HUES64 (cell line): ENCODE data around the gene ELOVL5. TPM values are rescaled to one million over a fixed set of nuclear protein-coding genes. Genes with fewer than 3 reads are reported as not detected.
"Not testable (repeated sequence)": the region's sequence is repeated elsewhere in the genome, so short reads cannot be mapped to it uniquely, and the experiment has no call there.

ENCODE experiments used
- H3K27ac ChIP-seq: 2 replicates; pipeline ENCODE4 v1.7.0; 2013; ENCODE audit warnings: low read depth, low read length, inconsistent platforms
- H3K27me3 ChIP-seq: 2 replicates; pipeline ENCODE4 v1.6.1; 2013; ENCODE audit warnings: mild to moderate bottlenecking, low read length; ENCODE audit not compliant: insufficient read depth
- H3K36me3 ChIP-seq: 2 replicates; pipeline ENCODE4 v1.6.1; 2013; ENCODE audit warnings: mild to moderate bottlenecking, low read length; ENCODE audit not compliant: insufficient read depth
- H3K4me1 ChIP-seq: 2 replicates; pipeline ENCODE4 v1.6.1; 2013; ENCODE audit warnings: mild to moderate bottlenecking, low read length, moderate library complexity; ENCODE audit not compliant: insufficient read depth
- H3K4me3 ChIP-seq: 2 replicates; pipeline ENCODE4 v1.5.1; 2013; ENCODE audit warnings: mild to moderate bottlenecking, low read length, moderate library complexity
- H3K9ac ChIP-seq: 2 replicates; pipeline ENCODE4 v1.6.1; 2013; ENCODE audit warnings: mild to moderate bottlenecking, low read depth, low read length
- H3K9me3 ChIP-seq: 2 replicates; pipeline ENCODE4 v1.6.1; 2013; ENCODE audit warnings: low read depth, low read length; ENCODE audit not compliant: insufficient read depth
- WGBS: fragments of 150-250, 120-280 bp; methylation state at CpG from one replicate; pipeline ENCODE4 v1.1.7; 2013; ENCODE audit warnings: missing lambda C conversion rate; 5-methylcytosine and 5-hydroxymethylcytosine counted together
- polyA plus RNA-seq, 2 experiments: library from polyadenylated mRNA; stranded (reverse); fragments of 50-300 nt; gene quantifications; one replicate each; pipeline ENCODE4 v1.2.3, GENCODE V29; 2013

The ELOVL5 gene, protein sequence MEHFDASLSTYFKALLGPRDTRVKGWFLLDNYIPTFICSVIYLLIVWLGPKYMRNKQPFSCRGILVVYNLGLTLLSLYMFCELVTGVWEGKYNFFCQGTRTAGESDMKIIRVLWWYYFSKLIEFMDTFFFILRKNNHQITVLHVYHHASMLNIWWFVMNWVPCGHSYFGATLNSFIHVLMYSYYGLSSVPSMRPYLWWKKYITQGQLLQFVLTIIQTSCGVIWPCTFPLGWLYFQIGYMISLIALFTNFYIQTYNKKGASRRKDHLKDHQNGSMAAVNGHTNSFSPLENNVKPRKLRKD
- 116 TPM for polyA plus RNA-seq (2013, experiment 1 of 2)
- 138 TPM for polyA plus RNA-seq (2013, experiment 2 of 2)

DNA sequence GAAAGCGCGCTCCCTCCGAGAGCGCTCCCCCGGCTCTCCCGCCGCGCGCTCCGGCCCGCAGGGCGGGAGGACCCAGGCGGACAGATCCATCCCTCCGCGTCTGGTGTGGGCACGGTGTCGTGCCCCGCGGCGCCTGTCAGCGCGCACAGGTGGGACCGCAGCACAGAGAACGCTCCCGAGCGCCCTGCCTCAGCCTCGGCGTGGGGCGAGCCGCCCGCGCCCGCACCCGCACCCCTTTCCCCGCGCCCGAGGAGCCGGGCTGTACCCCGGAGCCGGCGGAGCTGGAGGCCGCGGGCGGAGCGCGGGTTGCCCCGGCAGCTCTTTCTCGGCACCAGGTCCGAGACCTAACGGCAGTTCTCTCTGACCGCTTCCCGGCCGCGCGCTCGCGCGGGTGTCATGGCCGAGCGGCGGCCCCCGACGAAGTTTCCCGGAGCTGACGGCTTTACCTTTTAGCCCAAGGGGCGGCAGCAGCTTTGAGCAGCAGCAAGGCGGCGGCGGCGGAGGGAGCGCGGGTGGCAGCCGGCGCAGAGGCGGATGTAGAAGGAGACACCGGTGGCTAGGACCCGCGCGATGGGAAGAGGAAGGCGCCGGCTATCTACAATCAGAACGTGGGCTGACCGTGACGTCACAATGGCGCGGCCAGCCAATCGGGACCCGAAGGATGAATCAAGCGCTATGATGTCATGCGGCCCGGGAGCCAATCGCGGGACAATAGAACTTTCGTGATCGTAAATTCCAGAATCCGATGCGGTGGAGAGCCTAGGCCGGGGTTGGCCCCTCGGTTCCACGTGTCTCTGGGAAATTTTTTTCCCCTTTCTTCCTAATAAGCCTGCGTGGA, at the start of gene ELOVL5:
ELOVL5 (minus strand) TSS at position 580 of the 838 bp plus-strand sequence. CDS start 53,251 bp downstream, outside the sequence.
- under 1% methylated on average over 101 of the region's 101 CpGs for WGBS
- Histone ChIP-seq H3K9ac (peak within 1 kb of the TSS; percentile 71), H3K27me3 (peaks cover 19% of the 10 kb centered on the region), H3K4me3 (peak within 1 kb of the TSS; percentile 90), H3K27ac (peak within 1 kb of the TSS; percentile 78; the same call in 1 of the 2 replicates), H3K4me1 (peaks cover 12% of the 10 kb centered on the region), H3K36me3 (peaks cover 12% of the 10 kb centered on the region), H3K9me3 (no peaks in the 10 kb centered on the region)

DNA sequence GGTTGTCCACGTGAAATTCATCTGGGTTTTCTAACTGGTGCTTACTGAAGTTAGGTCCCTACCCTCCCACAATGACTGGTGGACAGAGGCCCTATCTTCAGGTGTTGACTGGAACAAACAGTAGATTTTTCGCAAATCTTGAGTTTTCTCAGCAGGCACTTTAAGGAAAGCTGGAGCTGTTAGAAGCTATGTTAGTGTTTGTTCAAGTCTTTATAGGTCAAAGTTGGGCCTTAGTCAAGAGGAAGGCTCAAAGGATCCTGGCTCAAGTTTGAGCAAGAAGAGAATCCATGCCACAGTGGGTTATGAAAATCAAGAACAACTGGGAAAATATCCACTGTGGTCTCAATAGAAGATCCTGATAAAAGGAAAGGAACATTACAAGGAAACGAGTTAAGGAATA, 48.5 kb upstream of the ELOVL5 start:
- Histone ChIP-seq H3K27me3 (no peaks in the 10 kb centered on the region), H3K27ac (no peak overlapping the region), H3K4me3 (no peak overlapping the region), H3K9ac (no peak overlapping the region), H3K36me3 (no peaks in the 10 kb centered on the region), H3K4me1 (no peaks in the 10 kb centered on the region), H3K9me3 (no peaks in the 10 kb centered on the region)
- 72% methylated on average over 3 of the region's 3 CpGs for WGBS

DNA sequence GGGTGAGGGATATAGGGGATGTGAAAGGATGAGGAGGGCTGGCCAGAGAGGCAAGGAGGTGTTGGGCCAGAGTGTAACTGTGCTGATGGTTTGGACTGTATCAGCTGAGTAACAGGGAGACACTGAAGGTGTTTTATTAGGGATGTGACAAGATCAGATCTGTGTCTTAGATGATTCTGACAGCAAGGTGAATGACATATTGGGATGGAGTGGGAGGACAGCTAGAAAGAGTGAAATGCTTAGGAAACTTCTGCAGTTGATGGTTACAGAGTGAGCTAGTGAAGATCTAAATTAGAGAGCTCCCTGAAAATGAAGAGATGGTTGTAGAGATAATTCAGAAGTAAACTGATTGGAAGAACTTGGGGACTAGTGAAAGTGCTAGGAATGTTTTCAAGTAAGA, 47.2 kb upstream of the ELOVL5 start:
- H3K9ac ChIP-seq: no peak overlapping the region
- no peak overlapping the region for H3K27ac ChIP-seq
- H3K4me3 ChIP-seq: no peak overlapping the region
- no peaks in the 10 kb centered on the region for H3K4me1 ChIP-seq
- no peaks in the 10 kb centered on the region for H3K9me3 ChIP-seq
- no peaks in the 10 kb centered on the region for H3K27me3 ChIP-seq
- no peaks in the 10 kb centered on the region for H3K36me3 ChIP-seq

DNA sequence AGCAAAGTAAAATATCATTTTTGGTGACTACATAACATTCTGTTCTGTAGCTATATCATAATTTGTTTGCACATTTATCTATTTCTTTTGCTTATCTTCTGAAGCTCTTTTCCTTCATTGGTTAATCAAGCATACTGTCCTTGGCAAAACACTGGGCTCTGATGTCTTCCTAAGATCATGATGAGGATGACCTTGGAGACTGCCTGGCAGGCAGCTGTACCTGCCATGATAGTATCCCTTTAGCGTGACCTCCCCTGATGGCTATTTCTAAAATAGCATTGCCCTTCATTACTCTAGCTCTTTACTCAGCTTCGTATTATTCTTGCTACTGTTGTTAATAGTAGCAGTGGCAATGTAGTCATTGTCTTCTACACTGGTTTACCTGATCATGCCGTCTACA, 46.0 kb upstream of the ELOVL5 start:
- 87% methylated on average over 3 of the region's 3 CpGs for WGBS
- H3K27me3 ChIP-seq: no peaks in the 10 kb centered on the region
- H3K36me3 ChIP-seq: no peaks in the 10 kb centered on the region
- peaks cover 4% of the 10 kb centered on the region for H3K4me1 ChIP-seq
- H3K9me3 ChIP-seq: no peaks in the 10 kb centered on the region
- H3K4me3 ChIP-seq: no peak overlapping the region
- H3K27ac ChIP-seq: no peak overlapping the region
- no peak overlapping the region for H3K9ac ChIP-seq

DNA sequence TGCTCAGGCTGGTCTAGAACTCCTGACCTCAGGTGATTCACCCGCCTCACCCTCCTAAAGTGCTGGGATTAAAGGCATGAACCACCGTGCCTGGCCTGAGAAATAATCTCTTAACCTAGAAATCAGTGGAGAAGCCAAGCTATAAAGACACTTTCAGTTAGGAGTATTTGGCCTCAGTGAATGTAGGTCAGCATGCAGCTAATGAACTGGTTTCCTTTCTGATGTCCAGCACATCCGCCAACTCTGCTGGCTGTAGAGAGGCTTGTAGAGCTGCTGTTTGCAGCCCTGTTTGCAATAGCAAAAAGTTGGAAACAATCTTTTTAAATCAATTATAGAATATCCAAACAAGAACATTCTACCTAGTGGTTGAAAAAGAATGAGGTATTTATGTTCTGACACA, 42.4 kb upstream of the ELOVL5 start:
- Histone ChIP-seq H3K9ac (no peak overlapping the region), H3K27me3 (no peaks in the 10 kb centered on the region)
- WGBS: 91% methylated on average over 3 of the region's 3 CpGs

DNA sequence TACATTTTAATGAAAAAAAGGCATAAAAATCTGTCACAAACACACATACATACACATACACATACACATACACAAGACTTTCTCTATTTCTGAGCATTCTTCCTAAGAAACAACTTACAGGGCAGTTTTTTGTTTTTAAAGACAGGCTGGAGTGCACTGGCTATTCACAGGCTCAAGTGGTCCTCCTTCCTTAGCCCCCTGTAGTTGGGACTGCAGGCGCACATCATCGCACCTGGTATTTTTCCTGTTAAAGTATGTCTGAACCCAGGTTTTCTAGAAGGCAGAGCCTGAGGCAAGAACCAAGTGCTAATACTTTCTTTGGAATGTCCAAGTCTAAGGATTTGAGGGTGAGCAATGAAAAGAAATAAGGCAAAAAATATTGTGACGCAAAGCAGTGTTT, 41.3 kb upstream of the ELOVL5 start:
- Histone ChIP-seq H3K36me3 (no peaks in the 10 kb centered on the region), H3K9ac (no peak overlapping the region), H3K27ac (no peak overlapping the region), H3K27me3 (no peaks in the 10 kb centered on the region), H3K4me1 (peaks cover 4% of the 10 kb centered on the region), H3K9me3 (no peaks in the 10 kb centered on the region), H3K4me3 (no peak overlapping the region)
- WGBS: 68% methylated on average over 3 of the region's 3 CpGs

More for the DNA sequence above, 42.4 kb upstream of the ELOVL5 start:
- Histone ChIP-seq H3K4me3 (no peak overlapping the region), H3K27ac (no peak overlapping the region), H3K9me3 (no peaks in the 10 kb centered on the region), H3K4me1 (peaks cover 4% of the 10 kb centered on the region), H3K36me3 (no peaks in the 10 kb centered on the region)

DNA sequence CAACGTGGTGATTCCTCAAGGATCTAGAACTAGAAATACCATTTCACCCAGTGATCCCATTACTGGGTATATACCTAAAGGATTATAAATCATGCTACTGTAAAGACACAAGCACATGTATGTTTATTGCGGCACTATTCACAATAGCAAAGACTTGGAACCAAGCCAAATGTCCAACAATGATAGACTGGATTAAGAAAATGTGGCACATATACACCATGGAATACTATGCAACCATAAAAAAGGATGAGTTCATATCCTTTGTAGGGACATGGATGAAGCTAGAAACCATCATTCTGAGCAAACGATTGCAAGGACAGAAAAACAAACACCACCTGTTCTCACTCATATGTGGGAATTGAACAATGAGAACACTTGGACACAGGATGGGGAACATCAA, 39.9 kb upstream of the ELOVL5 start:
- WGBS: 100% methylated on average over 1 of the region's 3 CpGs
- H3K9me3 ChIP-seq, H3K9ac ChIP-seq, H3K27ac ChIP-seq, H3K36me3 ChIP-seq, H3K4me1 ChIP-seq, H3K27me3 ChIP-seq, H3K4me3 ChIP-seq: not testable (repeated sequence)

DNA sequence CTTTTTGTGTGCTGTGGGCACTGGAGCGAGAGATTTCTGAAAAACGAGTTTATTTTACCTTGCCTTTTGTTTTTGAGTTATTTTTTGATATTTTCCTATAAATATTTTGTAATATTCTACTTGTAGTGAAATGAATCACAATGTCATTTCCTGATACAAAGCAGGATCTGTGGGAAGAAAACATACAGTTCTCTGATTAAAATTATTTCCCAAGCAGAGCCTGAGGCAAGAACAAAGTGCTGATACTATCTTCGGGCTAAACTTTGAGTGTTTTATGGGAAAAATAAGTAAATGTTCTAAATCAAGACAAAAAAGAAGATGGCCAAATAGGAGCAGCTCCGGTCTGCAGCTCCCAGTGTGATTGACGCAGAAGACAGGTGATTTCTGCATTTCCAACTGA, 33.7 kb upstream of the ELOVL5 start:
- H3K27ac ChIP-seq: no peak overlapping the region
- H3K9ac ChIP-seq: no peak overlapping the region
- no peaks in the 10 kb centered on the region for H3K36me3 ChIP-seq
- peaks cover 10% of the 10 kb centered on the region; the same call in 1 of the 2 replicates for H3K9me3 ChIP-seq
- H3K27me3 ChIP-seq: no peaks in the 10 kb centered on the region
- no peaks in the 10 kb centered on the region for H3K4me1 ChIP-seq
- no peak overlapping the region for H3K4me3 ChIP-seq
- WGBS: 96% methylated on average over 4 of the region's 5 CpGs

DNA sequence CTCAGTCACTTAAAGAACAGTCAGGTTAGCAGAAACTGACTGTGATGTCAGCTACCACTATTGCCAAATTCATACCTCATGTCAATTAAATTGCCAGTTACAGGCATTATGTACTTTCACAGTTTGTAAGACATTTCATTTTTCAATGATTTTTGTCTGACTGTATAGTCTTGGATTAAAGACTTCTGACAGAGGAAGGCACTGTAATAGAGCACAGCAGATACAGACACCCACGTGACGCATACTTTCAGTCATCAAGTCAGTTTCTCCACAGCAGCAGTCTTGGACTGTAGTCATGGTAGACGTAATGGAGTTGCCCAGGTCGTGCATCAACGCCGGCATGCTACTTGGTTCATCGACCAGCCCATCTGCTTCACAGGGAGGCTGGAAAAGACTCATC, 29.5 kb upstream of the ELOVL5 start:
- Histone ChIP-seq H3K4me3 (no peak overlapping the region), H3K27me3 (no peaks in the 10 kb centered on the region), H3K36me3 (no peaks in the 10 kb centered on the region), H3K9ac (no peak overlapping the region), H3K9me3 (peaks cover 10% of the 10 kb centered on the region; the same call in 1 of the 2 replicates), H3K27ac (no peak overlapping the region), H3K4me1 (no peaks in the 10 kb centered on the region)
- 96% methylated on average over 7 of the region's 7 CpGs for WGBS

DNA sequence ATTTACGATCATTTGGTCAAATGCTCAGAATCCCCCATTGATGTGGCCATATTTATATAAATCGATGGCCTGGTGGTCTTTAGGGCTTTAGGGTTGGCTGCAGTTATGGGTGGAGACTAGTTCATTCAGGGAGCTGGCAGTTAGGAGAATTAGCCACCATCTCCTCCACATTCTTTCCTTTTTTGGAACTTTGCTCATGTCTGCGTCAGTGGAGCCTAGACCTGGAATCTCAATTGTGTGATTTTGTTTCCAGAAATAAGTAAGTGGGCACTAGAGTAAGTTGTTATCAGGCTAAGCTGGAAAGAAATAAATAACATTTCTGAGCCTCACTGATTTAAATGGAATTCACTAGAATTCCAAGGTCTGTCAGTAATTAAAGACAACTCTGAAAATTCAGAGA, 29.0 kb upstream of the ELOVL5 start:
- 87% methylated on average over 3 of the region's 3 CpGs for WGBS
- no peak overlapping the region for H3K27ac ChIP-seq
- H3K4me3 ChIP-seq: no peak overlapping the region
- no peaks in the 10 kb centered on the region for H3K36me3 ChIP-seq
- peaks cover 7% of the 10 kb centered on the region; the same call in 1 of the 2 replicates for H3K9me3 ChIP-seq
- H3K9ac ChIP-seq: no peak overlapping the region
- H3K4me1 ChIP-seq: no peaks in the 10 kb centered on the region
- H3K27me3 ChIP-seq: no peaks in the 10 kb centered on the region

DNA sequence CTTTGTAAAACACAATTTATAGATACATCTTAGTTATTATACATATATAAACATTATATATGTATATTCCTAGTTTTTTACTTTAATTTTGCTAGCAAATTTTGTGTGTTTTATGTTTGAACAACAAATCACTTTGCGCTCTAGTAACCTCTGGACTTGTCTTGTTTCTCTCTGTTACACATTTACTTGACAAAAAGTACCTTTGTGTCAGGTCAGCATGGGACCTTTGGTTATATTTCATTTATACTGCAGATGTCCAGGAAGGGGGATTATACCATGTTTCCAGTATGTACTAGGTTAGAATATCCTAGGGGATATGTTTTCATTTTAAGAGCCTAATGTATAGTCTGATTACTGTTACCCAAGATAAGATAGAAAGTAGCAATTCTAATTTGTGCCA, 28.5 kb upstream of the ELOVL5 start:
- Histone ChIP-seq H3K9me3 (0 out of 2 replicates have a peak, but pooled peaks cover 2% of the 10 kb centered on the region), H3K36me3 (no peaks in the 10 kb centered on the region), H3K4me1 (no peaks in the 10 kb centered on the region), H3K27ac (no peak overlapping the region), H3K4me3 (no peak overlapping the region), H3K9ac (no peak overlapping the region), H3K27me3 (no peaks in the 10 kb centered on the region)
- 100% methylated on average over 1 of the region's 1 CpG for WGBS
